NCI-H1417 (cell line): ENCODE measurements around the gene HOXC9.
"Not testable (repeated sequence)": the region's sequence is repeated elsewhere in the genome, so short reads cannot be mapped to it uniquely, and the experiment has no call there.

ENCODE experiments used
- DNase-seq, 3 experiments: peaks; one replicate each; lab custom pipeline; 2025; lab: John Stamatoyannopoulos, UW

Gene HOXC9

DNA sequence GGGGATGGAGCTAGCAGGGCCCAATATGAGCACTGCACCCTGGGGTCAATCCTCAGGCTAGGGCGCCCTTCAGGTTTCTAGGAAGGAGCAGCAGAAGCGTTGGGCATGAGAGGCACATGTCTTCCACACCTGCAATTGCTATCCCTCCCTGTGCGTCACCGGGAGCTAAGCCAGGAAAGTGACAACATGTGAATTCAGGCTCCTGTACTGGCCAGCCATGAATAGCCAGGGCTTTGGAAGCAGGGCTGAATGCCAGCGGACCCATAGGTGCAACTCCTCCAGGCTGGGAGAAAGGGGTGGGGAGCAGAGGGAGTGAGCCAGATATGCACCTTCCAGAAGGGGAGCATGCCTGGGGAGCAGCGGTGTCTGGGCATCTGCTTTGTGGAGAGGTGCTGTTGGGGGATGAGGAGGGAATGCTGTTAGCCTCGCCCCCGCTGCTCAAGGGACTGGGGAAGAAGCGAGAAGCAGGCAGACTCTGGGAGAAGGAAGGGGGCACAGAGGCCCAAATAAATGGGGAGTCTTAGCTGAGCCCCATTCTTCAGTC is 39.0 kb downstream of the HOXC9 start:
- no peak for DNase-seq

DNA sequence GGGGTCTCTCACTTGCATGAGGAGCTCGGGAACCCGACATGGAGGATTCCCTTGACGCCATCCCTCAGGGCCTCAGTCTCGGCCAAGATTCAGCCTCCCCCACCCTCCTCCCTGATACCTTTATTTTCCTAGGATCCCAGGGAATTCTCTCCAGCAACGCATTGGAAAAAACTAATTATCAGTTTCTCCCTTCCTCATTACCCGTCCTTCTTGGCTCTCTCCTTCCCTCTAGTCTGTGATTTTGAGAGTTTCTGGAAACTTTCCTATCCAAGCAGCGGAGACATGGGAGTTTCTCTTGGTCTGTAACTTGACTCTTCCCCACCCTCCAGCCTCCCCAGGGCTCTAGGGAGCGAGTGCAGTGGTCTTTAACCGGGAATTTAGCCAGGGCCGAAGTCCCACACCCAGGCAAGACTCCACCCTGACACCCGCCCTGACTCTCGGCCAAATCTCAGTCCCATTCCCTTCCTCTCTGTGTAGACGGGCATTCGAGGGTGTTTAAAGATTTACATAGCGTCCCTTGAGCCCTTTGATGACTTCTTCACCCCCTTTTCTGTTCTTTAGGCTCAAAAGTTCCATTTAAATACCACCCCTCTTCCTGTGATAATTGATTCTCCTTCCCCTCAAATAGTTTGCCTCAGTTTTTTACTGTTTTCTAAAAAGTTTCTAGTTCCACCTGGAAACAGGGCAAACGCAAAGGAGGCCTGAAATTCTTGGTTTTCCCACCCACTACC is 39.6 kb downstream of the HOXC9 start:
- DNase-seq = no peak

DNA sequence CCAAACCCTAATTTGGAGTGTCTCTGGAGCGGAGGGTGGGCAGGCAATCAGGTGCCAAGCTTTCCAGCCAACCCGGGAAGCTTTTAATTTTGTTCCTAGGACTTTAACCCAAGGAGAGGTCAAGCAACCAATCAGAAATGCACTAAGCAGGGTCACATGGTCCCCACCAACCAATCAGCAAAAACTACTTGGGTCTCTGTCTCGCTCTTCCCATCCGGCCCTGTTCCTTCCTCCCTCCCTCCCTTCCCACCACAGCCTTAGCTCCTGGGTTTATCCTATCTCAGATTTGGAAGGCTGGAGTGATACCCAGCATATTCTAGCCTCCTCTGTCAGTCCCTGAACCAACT is 40.2 kb downstream of the HOXC9 start:
- no peak for DNase-seq

DNA sequence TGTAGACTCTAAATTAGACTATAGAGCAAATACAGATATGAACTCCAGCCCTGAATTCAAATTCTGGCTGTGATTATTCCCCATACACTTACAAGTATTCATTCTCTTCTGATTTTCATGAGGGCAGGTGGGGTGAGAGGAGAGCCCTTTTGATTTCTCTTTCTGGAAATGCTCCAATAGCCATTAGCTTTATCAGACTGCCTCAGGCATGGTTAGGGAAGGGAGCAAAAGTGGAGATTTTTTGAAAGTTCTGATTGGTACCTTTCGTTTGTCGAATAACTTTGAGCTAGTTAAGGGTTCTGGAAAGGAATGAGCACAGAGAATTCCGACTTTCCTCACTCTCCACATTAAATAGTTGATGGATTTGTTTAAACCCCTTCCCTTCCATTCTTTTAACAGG is 40.7 kb downstream of the HOXC9 start:
- peak in 1 of 3 experiments; percentile 21 for DNase-seq

DNA sequence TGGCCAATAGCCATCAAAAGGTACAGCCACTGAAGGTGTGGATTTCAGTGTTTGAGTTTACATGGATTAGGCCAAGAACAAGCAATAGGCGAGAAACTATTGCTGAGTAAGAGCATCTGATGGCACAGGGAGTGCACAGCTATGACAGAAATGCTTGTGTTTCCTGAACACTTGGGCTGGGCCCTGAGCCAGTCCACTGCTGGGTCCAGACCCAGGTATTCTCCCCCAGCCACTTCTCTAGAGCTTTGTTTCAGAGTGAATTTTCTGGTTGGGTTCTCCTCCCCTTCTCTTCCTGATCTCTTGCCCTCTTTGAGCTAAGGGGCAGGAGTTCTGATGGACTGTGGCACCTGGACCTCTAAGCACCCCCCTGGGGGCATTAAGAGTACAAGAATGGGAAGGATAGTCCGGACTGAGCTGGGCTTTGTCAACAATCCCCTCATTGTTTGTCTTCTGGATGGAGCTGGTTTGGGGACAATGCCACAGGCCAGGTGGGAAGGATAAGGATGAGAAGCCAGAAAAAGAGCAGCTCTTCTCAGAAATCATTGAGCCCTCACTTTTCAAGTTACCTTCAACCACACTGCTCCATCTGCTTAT is 41.2 kb downstream of the HOXC9 start:
- no peak for DNase-seq

DNA sequence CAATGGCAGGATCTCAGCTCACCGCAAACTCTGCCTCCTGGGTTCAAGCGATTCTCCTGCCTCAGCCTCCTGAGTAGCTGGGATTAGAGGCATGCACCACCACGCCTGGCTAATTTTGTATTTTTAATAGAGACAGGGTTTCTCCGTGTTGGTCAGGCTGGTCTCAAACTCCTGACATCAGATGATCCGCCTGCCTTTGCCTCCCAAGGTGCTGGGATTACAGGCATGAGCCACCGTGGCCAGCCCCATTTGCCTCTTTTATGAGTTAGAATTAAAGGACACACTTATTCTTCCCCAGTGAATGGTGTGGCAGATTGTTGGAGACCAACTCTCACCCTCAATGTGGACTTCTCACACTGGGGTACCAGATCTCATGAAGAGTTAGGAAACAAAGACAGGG is 42.1 kb downstream of the HOXC9 start:
- DNase-seq = not testable (repeated sequence)

DNA sequence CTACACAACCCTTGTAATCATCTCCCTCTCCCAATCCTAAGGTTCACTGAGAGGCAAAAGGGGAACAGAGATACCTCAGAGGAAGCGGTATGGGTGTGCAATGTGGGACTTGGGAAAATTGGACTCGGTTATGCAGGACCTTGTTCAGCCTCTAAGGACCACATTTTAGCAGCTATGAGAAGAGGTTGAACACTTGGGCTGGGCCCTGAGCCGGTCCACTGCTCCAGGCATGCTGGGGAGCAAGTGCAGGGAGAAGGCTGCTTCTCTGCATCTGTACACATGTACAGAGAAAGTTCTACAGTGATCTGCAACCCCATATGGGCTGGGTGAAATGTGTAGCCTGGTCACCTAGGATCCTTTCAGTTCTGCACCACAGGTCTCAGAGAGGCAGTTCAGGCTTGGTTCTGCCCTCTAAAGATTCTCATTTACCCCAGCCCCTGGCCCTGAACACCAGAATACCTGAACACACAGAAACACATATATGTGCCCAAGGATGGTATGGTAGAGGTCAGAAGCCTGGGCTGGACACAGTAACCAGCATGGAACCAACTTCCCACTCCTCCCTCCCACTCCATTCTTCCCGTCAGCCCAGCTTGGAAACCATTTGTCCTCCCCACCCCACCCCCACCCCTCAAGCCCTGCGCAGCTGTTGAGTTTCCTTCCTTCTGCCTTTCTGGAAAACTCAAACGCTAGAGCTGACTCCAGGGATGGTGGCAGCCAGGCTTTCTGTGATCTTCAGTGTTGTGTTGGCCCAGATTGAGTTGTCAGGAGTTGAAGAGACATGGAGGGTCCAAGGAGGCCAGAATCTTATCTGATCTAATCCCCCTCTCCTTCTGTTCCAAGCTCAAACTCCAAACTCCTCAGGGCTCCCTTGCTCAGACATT is 43.3 kb downstream of the HOXC9 start:
- DNase-seq = no peak

DNA sequence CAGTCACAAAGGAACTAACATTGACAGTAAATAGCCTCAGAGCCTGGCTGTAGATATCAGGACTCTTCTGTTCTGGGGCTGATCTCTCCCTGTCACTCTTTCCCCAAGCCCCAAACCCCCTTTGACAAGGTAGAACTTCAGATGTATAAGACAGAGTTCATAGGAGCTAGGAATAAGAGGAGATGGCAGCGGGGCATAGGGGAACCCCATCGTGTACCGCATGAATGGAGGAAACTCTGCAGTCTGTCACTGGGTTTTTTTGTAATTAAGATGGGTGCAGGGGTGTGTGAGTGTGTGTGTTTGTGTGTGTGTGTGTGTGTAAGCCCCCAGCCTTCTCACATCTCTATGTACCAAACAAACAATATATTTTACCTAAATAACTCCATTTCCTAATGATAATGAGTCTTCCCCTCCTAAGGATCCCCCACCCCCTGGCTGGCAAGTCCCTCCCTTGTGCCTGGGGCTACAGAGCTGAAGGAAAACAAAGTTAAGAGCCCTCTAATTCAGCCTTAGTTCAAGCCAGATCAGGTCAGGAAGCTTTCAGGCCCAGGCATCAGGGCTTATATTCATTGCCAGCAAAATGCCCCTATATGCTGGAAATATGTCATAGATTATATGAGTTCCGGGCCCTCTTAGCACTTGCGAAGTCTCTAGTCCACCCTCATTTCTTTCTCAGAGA is 44.6 kb downstream of the HOXC9 start:
- peak in 1 of 3 experiments; percentile 55 for DNase-seq

DNA sequence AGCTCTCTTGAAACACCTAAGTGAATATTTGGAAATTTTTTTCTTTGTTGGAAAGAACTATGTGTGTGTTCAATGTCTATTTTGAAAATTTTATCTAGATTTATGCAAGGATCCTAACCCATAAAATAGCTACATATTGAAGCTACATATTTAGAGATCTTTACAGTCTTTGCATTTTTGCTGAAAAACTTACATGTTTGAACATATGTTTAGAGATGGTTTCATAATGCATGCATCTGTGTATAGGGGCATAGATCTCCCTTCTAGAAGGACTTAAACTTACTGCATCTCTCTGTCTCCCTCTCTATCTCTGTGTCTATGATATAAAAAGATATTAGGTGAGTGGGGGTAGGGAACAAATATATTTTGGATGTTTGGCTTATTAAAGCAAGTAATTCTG is 45.4 kb downstream of the HOXC9 start:
- no peak for DNase-seq

DNA sequence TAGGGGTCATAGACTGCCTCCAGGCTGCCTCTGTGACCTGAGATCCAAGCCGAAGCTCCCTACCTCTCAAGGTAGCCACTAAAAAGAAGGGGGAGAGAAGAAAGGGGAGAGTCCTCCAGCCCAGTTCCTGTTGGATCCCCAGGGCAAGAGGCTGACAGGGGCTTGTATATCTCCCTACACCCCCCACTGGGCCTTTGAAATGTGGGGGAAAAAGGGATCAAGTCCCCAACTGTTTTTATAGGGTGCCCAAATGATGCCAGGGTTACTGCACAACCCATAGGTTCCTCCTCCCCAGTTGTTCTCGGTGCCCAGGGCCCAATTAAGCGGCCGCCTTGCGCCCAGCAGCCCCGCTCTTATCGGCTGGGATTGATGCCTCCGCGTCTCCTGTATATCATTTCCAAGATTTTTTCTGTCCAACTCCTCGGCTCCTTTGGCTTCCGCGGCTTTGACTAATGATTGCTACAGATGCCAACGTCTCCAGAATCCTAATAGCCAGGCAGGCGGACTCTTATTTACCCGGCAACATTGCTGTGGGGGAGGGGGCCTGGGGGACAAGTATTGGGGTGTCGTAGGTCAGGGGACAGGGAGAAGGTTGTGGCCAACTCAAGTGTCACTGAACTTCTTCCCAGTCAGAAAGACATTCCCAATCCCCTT is 46.0 kb downstream of the HOXC9 start:
- DNase-seq = no peak

DNA sequence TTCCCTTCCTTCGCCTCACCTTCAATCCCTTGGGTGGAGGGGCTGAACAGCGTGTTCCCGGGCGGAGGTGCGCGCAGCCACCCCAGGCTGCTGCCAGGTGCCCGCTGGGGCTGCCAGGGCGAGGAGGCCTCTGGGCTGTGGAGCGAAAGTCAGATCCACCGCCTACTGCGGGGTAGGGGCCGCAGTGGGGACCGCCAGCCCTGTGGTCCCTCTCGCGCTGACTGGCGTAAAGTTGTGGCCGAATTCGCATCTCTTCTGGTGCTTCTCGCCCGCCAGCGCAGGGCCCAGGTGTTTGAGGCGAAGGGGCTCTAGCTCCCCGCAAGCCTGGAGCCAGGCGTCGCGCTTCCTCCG is 46.8 kb downstream of the HOXC9 start:
- no peak for DNase-seq

DNA sequence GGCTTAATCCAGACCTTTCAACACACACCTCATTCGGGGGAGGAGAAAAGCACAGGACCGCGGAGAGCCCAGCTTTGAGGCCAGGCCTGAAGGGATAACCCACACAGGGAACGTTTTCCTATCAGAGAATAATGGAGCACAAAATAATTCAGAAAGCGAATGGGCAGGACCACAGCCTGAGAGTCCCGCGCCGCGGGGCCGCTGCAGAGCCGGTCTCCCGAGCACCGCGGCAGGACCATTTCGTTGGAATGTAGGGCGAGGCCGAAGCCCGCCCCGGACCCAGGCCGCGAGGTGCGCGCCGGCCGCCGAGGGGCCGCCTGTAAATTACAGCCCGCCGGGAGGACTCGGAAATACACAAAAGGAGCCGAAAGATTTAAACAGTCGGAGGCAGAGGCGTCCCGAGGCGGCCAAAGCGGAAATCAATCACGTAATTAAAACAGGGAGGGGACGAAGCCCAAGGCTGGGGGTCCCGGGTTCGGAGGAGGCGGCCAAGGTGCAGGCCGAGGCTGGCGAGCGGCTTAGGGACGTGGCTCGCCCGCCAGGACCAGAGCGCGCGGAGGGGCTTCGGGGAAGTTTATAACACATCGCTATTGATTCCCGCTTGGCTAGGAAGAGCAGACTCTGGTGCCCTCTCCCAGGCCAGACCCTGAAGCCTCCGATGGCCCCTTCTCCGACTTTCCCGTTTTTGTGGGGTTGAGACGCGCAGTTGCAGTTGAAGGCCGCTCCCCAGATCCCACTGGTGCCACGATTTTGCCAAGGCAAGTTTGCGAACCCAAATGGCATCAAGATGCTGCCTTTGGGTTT is 47.4 kb downstream of the HOXC9 start:
- DNase-seq = no peak

DNA sequence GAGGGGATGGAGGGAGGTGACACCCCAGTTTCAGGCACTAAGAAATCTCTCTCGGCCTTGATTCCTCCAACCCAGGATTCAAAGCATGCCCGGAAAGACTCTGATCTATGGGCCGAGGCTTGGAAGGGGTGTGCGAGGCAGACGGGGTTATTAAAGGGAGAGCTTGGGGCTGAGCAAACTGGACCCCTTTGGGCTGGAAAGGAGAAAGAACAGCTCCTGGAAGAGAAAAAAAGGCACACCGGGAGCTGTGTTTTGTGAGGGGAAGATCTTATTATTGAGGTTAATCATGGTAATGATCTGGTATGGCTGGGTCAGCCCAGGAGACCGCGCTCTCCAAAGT is 48.0 kb downstream of the HOXC9 start:
- no peak for DNase-seq

DNA sequence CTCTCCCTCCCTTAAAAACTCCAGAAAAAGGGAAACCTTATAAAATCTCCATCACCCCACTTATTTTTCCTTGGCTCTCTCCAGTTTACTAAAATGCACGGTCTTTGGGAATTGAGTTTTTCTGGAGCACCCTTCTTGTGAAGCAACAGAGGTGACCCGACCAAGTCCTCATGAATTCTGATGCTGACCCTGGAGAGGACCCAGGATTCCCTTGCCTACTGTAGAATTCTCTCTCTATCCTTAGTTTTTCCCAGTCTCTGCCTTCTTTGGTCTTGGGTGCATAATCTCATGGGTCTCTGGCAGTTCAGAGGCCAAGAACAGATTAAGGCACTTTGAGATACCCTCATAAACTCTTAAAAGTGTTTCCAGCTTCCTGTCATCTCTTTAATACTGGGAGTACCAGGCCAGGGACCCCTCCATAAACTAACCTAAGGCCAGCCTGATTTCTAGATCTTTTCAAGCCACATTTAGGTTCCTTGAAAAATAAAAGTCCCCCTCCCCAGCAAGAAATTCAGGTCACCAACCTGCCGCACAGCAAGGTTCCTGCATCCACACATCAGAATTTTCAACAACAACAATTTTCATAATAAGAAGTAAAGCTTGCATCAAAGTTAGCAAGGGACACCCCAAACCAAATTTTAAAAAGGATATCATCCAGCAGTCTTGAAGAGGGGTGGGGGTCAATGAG is 48.6 kb downstream of the HOXC9 start:
- DNase-seq = no peak

DNA sequence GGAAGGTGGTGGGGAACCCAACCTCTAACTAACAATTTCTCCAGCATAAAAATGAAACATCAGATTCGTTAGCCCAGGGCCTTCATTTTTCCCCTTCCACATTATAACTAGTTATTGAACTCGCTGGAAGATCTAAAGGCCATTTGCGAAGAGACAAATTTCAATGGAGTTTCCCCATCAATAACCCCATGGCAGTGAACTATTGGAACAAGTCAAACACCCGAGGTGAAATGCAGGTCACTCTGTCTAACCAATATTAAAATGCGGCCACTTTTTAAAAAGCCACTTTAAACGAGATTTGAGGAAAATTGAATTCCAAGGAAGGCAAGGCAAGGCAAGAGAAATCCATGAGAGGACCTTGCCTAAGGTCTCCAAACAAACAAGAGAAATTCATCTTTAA is 49.1 kb downstream of the HOXC9 start:
- no peak for DNase-seq

DNA sequence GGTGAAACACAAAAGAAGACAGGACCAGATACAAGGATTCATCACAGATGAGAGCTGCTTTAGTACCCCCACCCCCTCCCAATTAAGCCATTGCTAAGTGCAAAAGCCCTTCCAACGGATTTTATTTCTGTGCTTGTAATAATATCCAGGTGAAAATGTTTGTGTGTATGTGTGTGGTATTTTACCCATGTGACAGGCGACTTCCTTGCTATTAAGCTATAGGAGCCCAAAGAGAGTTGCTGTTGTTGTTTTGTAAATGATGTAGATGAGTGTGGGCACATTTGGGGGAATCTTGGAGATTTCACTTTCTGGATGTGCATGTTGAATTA is 50.5 kb downstream of the HOXC9 start:
- no peak for DNase-seq

DNA sequence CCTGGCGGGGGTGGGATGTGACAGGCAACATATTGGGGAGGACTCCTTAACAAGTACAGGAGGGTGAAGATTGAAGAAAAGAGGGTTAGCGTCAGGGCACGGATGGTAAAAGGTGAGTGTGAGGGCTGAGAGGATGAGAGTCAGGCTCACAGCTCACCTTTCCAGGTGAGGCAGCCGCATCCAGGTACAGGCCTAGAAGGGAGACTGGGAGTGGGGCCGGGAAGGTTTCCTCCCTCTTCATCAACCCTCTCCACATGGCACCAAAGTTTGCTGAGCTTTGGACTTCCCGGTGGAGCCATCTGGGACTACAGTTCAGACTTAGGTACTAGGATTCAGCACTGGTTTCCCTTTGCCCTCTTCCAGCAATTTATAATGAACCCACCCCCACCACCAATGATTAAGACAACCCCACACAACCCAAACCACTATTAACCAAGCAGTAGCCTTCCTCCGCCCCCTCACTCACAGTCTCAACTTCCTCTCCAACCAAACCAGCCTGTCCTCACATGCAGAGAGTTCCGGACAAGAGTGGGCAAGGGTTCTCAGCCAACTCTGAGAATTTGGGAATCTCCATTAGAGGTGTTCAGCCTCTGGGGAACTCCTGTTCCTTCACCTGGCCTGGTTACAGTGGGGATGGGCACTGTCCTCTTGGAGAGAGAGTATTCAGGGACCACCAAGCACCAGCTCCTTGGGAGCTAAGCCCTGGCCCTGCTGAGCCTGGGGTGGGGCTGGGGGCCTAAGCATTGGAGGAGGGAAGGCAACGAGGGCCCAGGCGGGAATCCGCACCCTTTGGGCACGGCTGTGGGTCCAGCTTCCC is 51.3 kb downstream of the HOXC9 start:
- peak in 1 of 3 experiments; percentile 47 for DNase-seq

DNA sequence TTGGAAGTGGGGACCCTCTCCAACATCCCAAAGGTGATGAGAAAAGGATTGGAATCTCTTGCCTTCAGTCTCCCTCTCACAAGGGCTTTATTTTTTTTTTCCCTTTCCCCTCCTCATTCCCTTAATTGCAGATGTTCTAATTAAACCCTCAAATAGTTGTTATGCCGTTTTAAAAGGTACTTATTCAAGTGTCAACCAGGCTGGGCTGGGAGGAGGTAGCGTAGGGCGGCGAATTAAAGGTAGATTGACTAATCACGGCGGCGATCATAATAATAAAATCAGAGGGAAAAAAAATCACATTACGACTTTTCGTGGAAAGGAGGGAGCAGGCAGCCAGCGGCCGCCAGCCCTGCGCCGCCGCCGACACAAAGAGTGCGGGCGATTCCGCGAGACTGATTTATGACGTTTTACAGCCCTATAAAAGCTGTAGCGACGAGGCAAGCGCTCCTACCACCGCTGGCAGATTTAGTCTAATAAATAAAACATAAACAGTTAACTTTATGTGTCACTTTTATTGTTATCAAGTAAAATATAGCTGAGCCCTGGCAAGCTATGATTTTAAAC is 52.0 kb downstream of the HOXC9 start:
- peak in 2 of 3 experiments; percentile 76 to 87 for DNase-seq

DNA sequence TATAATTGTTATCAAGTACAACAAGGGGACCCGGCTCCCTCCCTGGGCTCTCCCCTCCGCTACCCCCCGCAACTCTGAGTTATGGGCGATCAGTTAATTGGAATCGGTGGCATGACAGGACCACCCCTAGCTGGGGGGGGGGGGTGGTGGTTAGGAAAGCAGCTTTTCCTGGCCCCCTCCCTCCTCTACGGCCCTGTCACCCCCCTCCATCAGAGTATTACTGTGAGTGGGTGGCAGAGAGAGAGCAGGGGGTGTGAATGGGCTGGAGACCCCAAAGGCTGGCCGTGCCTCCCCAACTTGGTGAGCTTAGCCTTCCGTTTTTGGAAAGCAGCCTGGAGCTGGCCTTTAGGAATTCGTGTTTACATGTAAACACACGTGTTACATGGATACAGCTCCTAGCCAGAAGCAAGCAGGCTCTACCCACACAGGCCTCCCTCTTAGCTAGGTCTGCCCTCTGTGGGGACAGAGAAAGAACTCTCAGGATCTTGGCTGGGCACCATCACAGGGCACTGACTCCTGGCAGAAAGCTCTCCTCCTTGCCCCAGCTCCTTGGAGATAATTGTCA is 52.6 kb downstream of the HOXC9 start:
- peak in 2 of 3 experiments; percentile 40 to 67 for DNase-seq
